ENCODE results near the gene C2CD5. TPM values are rescaled to one million over a fixed set of nuclear protein-coding genes. Genes with fewer than 3 reads are reported as not detected.

Gene C2CD5
- total RNA-seq, 4 donors from 2014 or later: 47.9 to 123 (median 63.6) TPM

DNA sequence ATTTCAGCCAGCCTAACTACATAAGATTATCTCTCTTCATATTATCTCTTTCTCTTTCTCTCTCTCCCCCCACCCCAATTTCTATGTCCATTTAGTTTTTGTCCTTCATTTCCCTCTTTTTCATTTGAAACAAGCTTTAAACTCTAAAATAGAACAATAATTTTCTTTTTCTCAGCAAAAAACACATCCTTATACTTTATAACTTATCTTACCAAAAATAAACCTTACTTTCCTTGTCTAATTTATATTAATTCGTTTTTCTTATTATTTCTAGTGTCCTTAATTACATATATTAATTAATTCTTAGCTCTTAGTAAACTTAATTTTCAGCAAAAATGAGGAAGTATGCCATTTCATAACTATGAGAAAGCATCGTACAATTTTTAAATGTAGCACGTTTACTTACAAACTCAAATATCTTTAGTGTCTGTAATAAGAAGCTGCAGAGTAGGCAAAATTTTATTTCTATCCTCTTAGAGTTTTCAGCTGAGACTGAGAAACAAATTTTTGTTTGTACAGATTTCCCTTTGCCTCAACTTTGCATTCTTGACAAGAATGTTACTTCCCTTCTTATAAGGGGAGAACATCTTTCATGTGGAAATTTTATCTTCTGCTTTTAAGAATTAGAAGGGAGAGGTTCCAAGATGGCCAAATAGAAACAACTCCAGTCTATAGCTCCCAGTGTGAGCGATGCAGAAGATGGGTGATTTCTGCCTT, 144.7 kb downstream of the C2CD5 start:
- Histone ChIP-seq H3K4me3 (no peak overlapping the region), H3K27ac (no peak overlapping the region), H3K36me3 (no peaks in the 10 kb centered on the region), H3K9me3 (peaks cover 0 to 9% of the 10 kb centered on the region in 2 donors), H3K4me1 (no peaks in the 10 kb centered on the region), H3K27me3 (no peaks in the 10 kb centered on the region)
- WGBS, 2 donors (ENCODE audit: low coverage in 1 of 2): 64 to 76% methylated on average over 4 of the region's 4 CpGs
- intact Hi-C loops (cut with DNase I; ENCODE audit: low total_unique reads) (no loop called here), in situ Hi-C loops (cut with MboI; ENCODE audit: low pct_ligation_motif_present in 1 of 4, low pct_unique_long_range_greater_than_20kb in 1 of 4, low sequenced_read_pairs in 3 of 4) (no loop called here)
- TF ChIP-seq POLR2AphosphoS5 (IDR thresholded peaks at IDR 0.05) (no peak), EP300 (IDR thresholded peaks at IDR 0.05; ENCODE audit: low read depth) (no peak), POLR2A (IDR thresholded peaks at IDR 0.05) (no peak)
- TF ChIP-seq, protein P1, sequence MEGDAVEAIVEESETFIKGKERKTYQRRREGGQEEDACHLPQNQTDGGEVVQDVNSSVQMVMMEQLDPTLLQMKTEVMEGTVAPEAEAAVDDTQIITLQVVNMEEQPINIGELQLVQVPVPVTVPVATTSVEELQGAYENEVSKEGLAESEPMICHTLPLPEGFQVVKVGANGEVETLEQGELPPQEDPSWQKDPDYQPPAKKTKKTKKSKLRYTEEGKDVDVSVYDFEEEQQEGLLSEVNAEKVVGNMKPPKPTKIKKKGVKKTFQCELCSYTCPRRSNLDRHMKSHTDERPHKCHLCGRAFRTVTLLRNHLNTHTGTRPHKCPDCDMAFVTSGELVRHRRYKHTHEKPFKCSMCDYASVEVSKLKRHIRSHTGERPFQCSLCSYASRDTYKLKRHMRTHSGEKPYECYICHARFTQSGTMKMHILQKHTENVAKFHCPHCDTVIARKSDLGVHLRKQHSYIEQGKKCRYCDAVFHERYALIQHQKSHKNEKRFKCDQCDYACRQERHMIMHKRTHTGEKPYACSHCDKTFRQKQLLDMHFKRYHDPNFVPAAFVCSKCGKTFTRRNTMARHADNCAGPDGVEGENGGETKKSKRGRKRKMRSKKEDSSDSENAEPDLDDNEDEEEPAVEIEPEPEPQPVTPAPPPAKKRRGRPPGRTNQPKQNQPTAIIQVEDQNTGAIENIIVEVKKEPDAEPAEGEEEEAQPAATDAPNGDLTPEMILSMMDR (IDR thresholded peaks at IDR 0.05): no peak
- DNase-seq: no peak

Other genes starting within 250 kb of the C2CD5 start
- 1 to 10 TPM; 1.4 to 4.5 (median 3.9) TPM for gene ST8SIA1, start 209.8 kb downstream of the C2CD5 start, total RNA-seq
- gene ETNK1, start 80.6 kb upstream of the C2CD5 start, total RNA-seq: 100 to 1,000 TPM in 3 of 4 donors, 10 to 100 TPM in 1; 48.6 to 129 (median 102) TPM

Data from transverse colon (tissue), 4 donors.